Panc1 (cell line): ENCODE data around the gene FSTL5. TPM values are rescaled to one million over a fixed set of nuclear protein-coding genes. Genes with fewer than 3 reads are reported as not detected.

Experiments used
- ATAC-seq: fragments of 200-7000 bp; cut with Tn5 transposase; 2 replicates; pipeline ENCODE4 v1.9.1; 2020; ENCODE audit warnings: mild to moderate bottlenecking, moderate library complexity
- BruUV-seq: library from RNA; stranded (reverse); fragments of 400-500 nt; replicated peaks from 2 replicates; lab custom pipeline; 2021; lab: Mats Ljungman, UMichigan
- CTCF ChIA-PET: fragments of 300-600 bp; sonication (Branson Sonifier 250); formaldehyde crosslinking; loops from one replicate; lab custom pipeline; 2022; ENCODE audit warnings: antibody characterized with exemption; lab: Charles Lee
- POLR2A ChIA-PET: fragments of 300-600 bp; sonication (Branson Sonifier 250); formaldehyde crosslinking; loops from one replicate; lab custom pipeline; 2022; ENCODE audit warnings: antibody characterized with exemption; lab: Charles Lee
- DNase-seq: peaks from one replicate; pipeline ENCODE4 v3.0.0-alpha.2; 2010; ENCODE audit warnings: low read depth, low spot score
- H3K27ac ChIP-seq: 2 replicates; pipeline ENCODE4 v1.5.1; 2011; ENCODE audit warnings: mild to moderate bottlenecking, low read length, inconsistent platforms
- H3K27me3 ChIP-seq: fragments of 200-500 bp; sonication (Bioruptor generic); 2 replicates; pipeline ENCODE4 v1.6.0; 2014; ENCODE audit warnings: low read length, inconsistent platforms; ENCODE audit not compliant: control insufficient read depth, insufficient read depth
- H3K36me3 ChIP-seq: fragments of 200-500 bp; sonication (Bioruptor generic); 2 replicates; pipeline ENCODE4 v1.5.1; 2014; ENCODE audit warnings: inconsistent platforms, mild to moderate bottlenecking, low read length, moderate library complexity; ENCODE audit not compliant: control insufficient read depth, insufficient read depth
- H3K4me1 ChIP-seq: 2 replicates; pipeline ENCODE4 v1.5.1; 2011; ENCODE audit warnings: inconsistent platforms, mild to moderate bottlenecking, low read length, moderate library complexity; ENCODE audit not compliant: control insufficient read depth, insufficient read depth
- H3K4me3 ChIP-seq, 2 experiments: 2 replicates each; pipeline ENCODE4 v1.5.1; 2011 to 2012; ENCODE audit warnings: low read depth in 2 of 2, low read length in 2 of 2, mild to moderate bottlenecking in 2 of 2, inconsistent platforms in 1 of 2, moderate library complexity in 1 of 2
- H3K9me3 ChIP-seq: fragments of 200-500 bp; sonication (Bioruptor generic); 2 replicates; pipeline ENCODE4 v1.5.1; 2014; ENCODE audit warnings: low read depth, mild to moderate bottlenecking, inconsistent platforms, low read length, moderate library complexity; ENCODE audit not compliant: control insufficient read depth, insufficient read depth
- CTCF ChIP-seq: fragments of 450-650 bp; IDR thresholded peaks from 2 replicates; pipeline ENCODE4 v1.5.1; 2017; ENCODE audit warnings: mild to moderate bottlenecking
- POLR2AphosphoS5 ChIP-seq: IDR thresholded peaks from 2 replicates; pipeline ENCODE4 v1.6.1; 2012; ENCODE audit warnings: mild to moderate bottlenecking, low read depth, low read length, moderate library complexity
- REST ChIP-seq, 2 experiments: IDR thresholded peaks; 2 replicates each; pipeline ENCODE4 v1.6.1; 2011 to 2012; ENCODE audit warnings: low read depth in 2 of 2, control low read depth in 1 of 2, low read length in 1 of 2, mild to moderate bottlenecking in 1 of 2, moderate library complexity in 1 of 2; ENCODE audit not compliant: insufficient read depth in 1 of 2
- SIN3A ChIP-seq: IDR thresholded peaks from 2 replicates; pipeline ENCODE4 v1.6.1; 2012; ENCODE audit warnings: low read depth, mild to moderate bottlenecking, low read length, moderate library complexity, borderline replicate concordance; ENCODE audit not compliant: insufficient read depth
- TCF7L2 ChIP-seq: IDR thresholded peaks from 2 replicates; pipeline ENCODE4 v1.6.1; 2011; ENCODE audit warnings: mild to moderate bottlenecking, low read depth, low read length, inconsistent platforms
- in situ Hi-C: cut with HindIII; loops from 2 replicates; pipeline ENCODE4 v1.10.0; 2016; ENCODE audit warnings: low sequenced_read_pairs, low pct_unique_long_range_greater_than_20kb
- intact Hi-C: fragments of 100-400 bp; cut with micrococcal nuclease; formaldehyde crosslinking; loops from one replicate; pipeline ENCODE4 v1.10.0; 2022; ENCODE audit not compliant: unreplicated experiment
- total RNA-seq: library from RNA; stranded (reverse); gene quantifications from one replicate; pipeline ENCODE4 v1.2.1, GENCODE V29; 2021; ENCODE audit not compliant: unreplicated experiment

The FSTL5 gene
- total RNA-seq, 1 experiment from 2014 or later, result 0.67 TPM

GRCh38 chr4:161376275-161376674 is 787.5 kb downstream of the FSTL5 start:
- ChIA-PET POLR2A (no interaction called here), CTCF (no interaction called here)
- no peak for DNase-seq
- no peak for ATAC-seq
- no peaks in the 10 kb centered on the region for H3K9me3 ChIP-seq
- in situ Hi-C loops (no loop called here), intact Hi-C loops (no loop called here)
- no peaks in the 10 kb centered on the region for H3K27me3 ChIP-seq
- H3K27ac ChIP-seq, result no peak overlapping the region
- H3K36me3 ChIP-seq, result no peaks in the 10 kb centered on the region
- TF ChIP-seq REST (IDR thresholded peaks at IDR 0.05; ENCODE audit: insufficient read depth in 1 of 2, low read depth in 2 of 2, low read length in 1 of 2) (no peak), TCF7L2 (no peak), CTCF (no peak), SIN3A (no peak), POLR2AphosphoS5 (no peak)
- BruUV-seq, result no TSS peak
- H3K4me1 ChIP-seq, result no peaks in the 10 kb centered on the region
- no peak overlapping the region for H3K4me3 ChIP-seq

- no TSS peak for BruUV-seq
- H3K27ac ChIP-seq, result no peak overlapping the region
- in situ Hi-C loops, result no loop called here
- no peaks in the 10 kb centered on the region for H3K4me1 ChIP-seq
- no peak overlapping the region for H3K4me3 ChIP-seq
- POLR2A ChIA-PET, result no interaction called here
- H3K36me3 ChIP-seq, result no peaks in the 10 kb centered on the region
- TF ChIP-seq POLR2AphosphoS5 (no peak), TCF7L2 (no peak), REST (IDR thresholded peaks at IDR 0.05; ENCODE audit: insufficient read depth in 1 of 2, low read depth in 2 of 2, low read length in 1 of 2) (no peak)
- H3K27me3 ChIP-seq, result no peaks in the 10 kb centered on the region
- CTCF ChIA-PET, result no interaction called here
- no peak for DNase-seq
- intact Hi-C loops, result no loop called here
- ATAC-seq, result no peak
- H3K9me3 ChIP-seq, result no peaks in the 10 kb centered on the region
Observed at GRCh38 chr4:161364681-161365080, 799.1 kb downstream of the FSTL5 start.
